Endothelial cell of umbilical vein (primary cell): ENCODE data around the gene JAM2. TPM values are rescaled to one million over a fixed set of nuclear protein-coding genes. Genes with fewer than 3 reads are reported as not detected.

ENCODE experiments used
- BruUV-seq: library from RNA; stranded (reverse); fragments of 400-500 nt; replicated peaks from 2 replicates; lab custom pipeline; 2021; lab: Mats Ljungman, UMichigan
- CTCF ChIA-PET: fragments of 300-600, 350-600 bp; sonication (Branson Sonifier 250); formaldehyde crosslinking; loops from one replicate; lab custom pipeline; 2021; ENCODE audit warnings: antibody characterized with exemption, inconsistent platforms; lab: Charles Lee
- POLR2A ChIA-PET: fragments of 300-600, 350-600 bp; sonication (Branson Sonifier 250); formaldehyde crosslinking; loops from one replicate; lab custom pipeline; 2021; ENCODE audit warnings: antibody characterized with exemption, inconsistent platforms; lab: Charles Lee
- DNase-seq: peaks from one replicate; pipeline ENCODE4 v3.0.0-alpha.2; 2011; ENCODE audit warnings: low read depth, low spot score
- FAIRE-seq: peaks from 2 replicates; lab custom pipeline; 2011; peaks lifted over from hg19 to GRCh38; lab: Jason Lieb, UNC
- H2AFZ ChIP-seq: 2 replicates; pipeline ENCODE4 v1.6.0; 2012; ENCODE audit warnings: low read depth, low read length, control low read depth, inconsistent platforms
- H3K27ac ChIP-seq: 2 replicates; pipeline ENCODE4 v1.5.1; 2011; ENCODE audit warnings: low read depth, mild to moderate bottlenecking, control low read depth, low read length, moderate library complexity; ENCODE audit not compliant: insufficient read depth
- H3K27me3 ChIP-seq, 2 experiments: 2 replicates each; pipeline versions ENCODE4 v1.6.0 to v1.6.1; 2011; ENCODE audit warnings: low read length in 2 of 2, mixed read lengths in 1 of 2; ENCODE audit not compliant: control insufficient read depth in 2 of 2, insufficient read depth in 2 of 2
- H3K36me3 ChIP-seq, 2 experiments: 2 replicates in 1 of 2; 3 replicates in 1 of 2; pipeline ENCODE4 v1.5.1; 2011; ENCODE audit warnings: low read length in 2 of 2, mild to moderate bottlenecking in 1 of 2, moderate library complexity in 1 of 2; ENCODE audit not compliant: control insufficient read depth in 2 of 2, insufficient read depth in 2 of 2; ENCODE audit errors: extremely low read depth in 1 of 2
- H3K4me1 ChIP-seq: 3 replicates; pipeline ENCODE4 v1.5.1; 2011; ENCODE audit warnings: mild to moderate bottlenecking, low read length; ENCODE audit not compliant: control insufficient read depth, insufficient read depth; ENCODE audit errors: extremely low read depth
- H3K4me2 ChIP-seq: 2 replicates; pipeline ENCODE4 v1.6.1; 2011; ENCODE audit warnings: low read length, control low read depth, mixed read lengths; ENCODE audit not compliant: insufficient read depth
- H3K4me3 ChIP-seq, 3 experiments: fragments of 200-600 bp in 1 of 3; sonication (generic), shearing (Covaris generic) in 1 of 3; replicated peaks in 1 of 3; 2 replicates each; pipeline ENCODE4 v1.5.1; 2011 to 2016; ENCODE audit warnings: control low read depth in 3 of 3, low read length in 3 of 3, mild to moderate bottlenecking in 2 of 3, inconsistent platforms in 1 of 3, low read depth in 1 of 3, moderate library complexity in 1 of 3; ENCODE audit not compliant: insufficient read depth in 1 of 3
- H3K79me2 ChIP-seq: 2 replicates; pipeline ENCODE4 v1.6.0; 2012; ENCODE audit warnings: low read length, inconsistent platforms; ENCODE audit not compliant: control insufficient read depth, insufficient read depth
- H3K9ac ChIP-seq: replicated peaks from 2 replicates; pipeline ENCODE3; 2011; ENCODE audit warnings: low read length, control low read depth; ENCODE audit not compliant: insufficient read depth; ENCODE audit errors: extremely low read depth
- H3K9me1 ChIP-seq: replicated peaks from 3 replicates; pipeline ENCODE4 v1.6.0; 2011; ENCODE audit warnings: mild to moderate bottlenecking, low read length; ENCODE audit not compliant: control insufficient read depth, insufficient read depth; ENCODE audit errors: extremely low read depth
- H3K9me3 ChIP-seq: replicated peaks from 2 replicates; pipeline ENCODE4 v1.5.1; 2012; ENCODE audit warnings: low read length, inconsistent platforms; ENCODE audit not compliant: control insufficient read depth, insufficient read depth
- H4K20me1 ChIP-seq: replicated peaks from 2 replicates; pipeline ENCODE3; 2011; ENCODE audit warnings: mild to moderate bottlenecking, low read length; ENCODE audit not compliant: control insufficient read depth, insufficient read depth; ENCODE audit errors: extremely low read depth
- CTCF ChIP-seq, 2 donors: IDR thresholded peaks; 1 replicate in 1 of 2; 2 replicates in 1 of 2; pipeline ENCODE4 v1.5.1; 2011; ENCODE audit warnings: low read length in 2 of 2, mild to moderate bottlenecking in 2 of 2, moderate library complexity in 2 of 2, control low read depth in 1 of 2, inconsistent platforms in 1 of 2, low read depth in 1 of 2; ENCODE audit not compliant: insufficient read depth in 1 of 2; ENCODE audit errors: extremely low read depth in 1 of 2
- EZH2 ChIP-seq: IDR thresholded peaks from 2 replicates; pipeline ENCODE4 v1.6.1; 2012; ENCODE audit warnings: borderline replicate concordance, low read depth, mild to moderate bottlenecking, moderate library complexity, low read length, inconsistent platforms; ENCODE audit not compliant: severe bottlenecking
- FOS ChIP-seq: IDR thresholded peaks from 2 replicates; pipeline ENCODE4 v1.6.1; 2011; ENCODE audit warnings: mild to moderate bottlenecking, low read length, moderate library complexity, borderline replicate concordance; ENCODE audit not compliant: insufficient read depth
- GATA2 ChIP-seq: IDR thresholded peaks from 2 replicates; pipeline ENCODE4 v1.7.0; 2011; ENCODE audit warnings: low read depth, mild to moderate bottlenecking, moderate library complexity, mixed read lengths, low read length; ENCODE audit not compliant: insufficient read length, insufficient read depth
- JUN ChIP-seq: IDR thresholded peaks from 2 replicates; pipeline ENCODE4 v1.6.1; 2011; ENCODE audit warnings: borderline replicate concordance, low read depth; ENCODE audit not compliant: insufficient read length, insufficient read depth
- MAX ChIP-seq: IDR thresholded peaks from 2 replicates; pipeline ENCODE4 v1.6.1; 2011; ENCODE audit not compliant: insufficient read depth, insufficient read length
- MYC ChIP-seq: IDR thresholded peaks from one replicate; pipeline ENCODE4 v1.6.1; 2011; ENCODE audit warnings: mild to moderate bottlenecking, low read depth, low read length
- POLR2A ChIP-seq: IDR thresholded peaks from 2 replicates; pipeline ENCODE4 v1.6.1; 2012; ENCODE audit warnings: low read depth, mild to moderate bottlenecking, control low read depth, low read length
- POLR2AphosphoS5 ChIP-seq: IDR thresholded peaks from 2 replicates; pipeline ENCODE4 v1.6.1; 2012; ENCODE audit warnings: low read depth, mild to moderate bottlenecking, control low read depth, low read length, moderate library complexity; ENCODE audit not compliant: insufficient read depth
- dilution Hi-C: fragments of 300-500 bp; cut with MboI; formaldehyde crosslinking; loops from one replicate; pipeline ENCODE4 v1.15.0; 2019; ENCODE audit warnings: low sequenced_read_pairs; ENCODE audit not compliant: extremely low pct_ligation_motif_present
- intact Hi-C: fragments of 100-400 bp; cut with micrococcal nuclease; formaldehyde crosslinking; loops from one replicate; pipeline ENCODE4 v1.10.0; 2022
- polyA plus RNA-seq, 4 experiments: library from polyadenylated mRNA; depleted of rRNA in 3 of 4; stranded (reverse) in 3 of 4; unstranded in 1 of 4; fragments of >200 nt; gene quantifications; 2 replicates each; pipeline versions ENCODE4 v1.2.1 to v1.2.3, GENCODE V29; 2011 to 2012; ENCODE audit warnings: missing spikeins in 1 of 4
- total RNA-seq: library from RNA; stranded (reverse); gene quantifications from 2 replicates; pipeline ENCODE4 v1.2.3, GENCODE V29; 2021

Gene JAM2
- total and polyA plus RNA-seq, 2 donors (not counting 3 experiments of a cell fraction or from before 2014, with no cell fraction given), result 0.14 to 0.20 TPM

- Histone ChIP-seq H3K9me3 (no peaks in the 10 kb centered on the region), H2AFZ (no peak overlapping the region), H3K36me3 (peaks cover 4 to 6% of the 10 kb centered on the region in 2 experiments), H3K27ac (no peak overlapping the region), H3K4me2 (no peak overlapping the region), H3K27me3 (no peaks in the 10 kb centered on the region), H3K9ac (no peak overlapping the region), H3K4me1 (no peaks in the 10 kb centered on the region), H4K20me1 (no peaks in the 10 kb centered on the region), H3K4me3 (no peak overlapping the region), H3K79me2 (no peaks in the 10 kb centered on the region), H3K9me1 (no peaks in the 10 kb centered on the region)
- no peak for TF ChIP-seq POLR2A
- no peak for TF ChIP-seq GATA2
- no peak for TF ChIP-seq FOS
- no peak for TF ChIP-seq POLR2AphosphoS5
- no peak for TF ChIP-seq MYC
- no peak for TF ChIP-seq JUN
- TF ChIP-seq MAX, result no peak
- TF ChIP-seq EZH2, result no peak
- no peak for TF ChIP-seq CTCF (IDR thresholded peaks at IDR 0.05; ENCODE audit: extremely low read depth in 1 of 2, insufficient read depth in 1 of 2, low read depth in 1 of 2, low read length in 2 of 2)
- no peak for DNase-seq
- ChIA-PET CTCF (no interaction called here), POLR2A (no interaction called here)
- intact Hi-C loops (no loop called here), dilution Hi-C loops (no loop called here)
- no peak for FAIRE-seq
- BruUV-seq, result no TSS peak
Observed at GRCh38 chr21:25589887-25590286, 49.2 kb upstream of the JAM2 start.
